GM12878 (cell line): ENCODE data around the gene ING5. TPM values are rescaled to one million over a fixed set of nuclear protein-coding genes. Genes with fewer than 3 reads are reported as not detected.

Source experiments
- ATAC-seq: fragments of 200-7000 bp; cut with Tn5 transposase; 3 replicates; pipeline ENCODE4 v1.9.1; 2020; ENCODE audit warnings: mild to moderate bottlenecking, moderate library complexity
- BruUV-seq: library from RNA; stranded (reverse); fragments of 400-500 nt; replicated peaks from 2 replicates; lab custom pipeline; 2021; lab: Mats Ljungman, UMichigan
- CTCF ChIA-PET: fragments of 300-600 bp; sonication (Branson Sonifier 250); formaldehyde crosslinking; extraction: SDS; loops from one replicate; lab custom pipeline; 2021; ENCODE audit warnings: inconsistent platforms; lab: Yijun Ruan, JAX
- POLR2A ChIA-PET: fragments of 350-600 bp; formaldehyde crosslinking; extraction: SDS; loops from one replicate; lab custom pipeline; 2021; ENCODE audit warnings: inconsistent platforms; lab: Charles Lee
- RAD21 ChIA-PET: fragments of 300-600 bp; sonication (Branson Sonifier 250); formaldehyde crosslinking; loops from one replicate; lab custom pipeline; 2023; ENCODE audit warnings: antibody characterized with exemption; ENCODE audit not compliant: unreplicated experiment; lab: Charles Lee
- SMC1A ChIA-PET: fragments of 300-600 bp; sonication (Branson Sonifier 250); formaldehyde crosslinking; loops from one replicate; lab custom pipeline; 2023; ENCODE audit not compliant: unreplicated experiment, uncharacterized antibody; lab: Charles Lee
- DNase-seq: peaks from one replicate; pipeline ENCODE4 v3.0.0-alpha.2; 2011; ENCODE audit warnings: low read depth, low spot score
- FAIRE-seq: peaks from 3 replicates; lab custom pipeline; 2011; peaks lifted over from hg19 to GRCh38; lab: Jason Lieb, UNC
- H2AFZ ChIP-seq: 2 replicates; pipeline ENCODE4 v1.6.0; 2011; ENCODE audit warnings: low read depth, low read length, control low read depth; ENCODE audit not compliant: control insufficient read depth
- H3K27ac ChIP-seq: 2 replicates; pipeline ENCODE4 v1.5.1; 2011; ENCODE audit warnings: control low read depth; ENCODE audit not compliant: control insufficient read depth, insufficient read depth
- H3K27me3 ChIP-seq, 2 experiments: replicated peaks in 1 of 2; 2 replicates each; pipeline versions ENCODE4 v1.6.0 to v1.6.1; 2011; ENCODE audit warnings: low read length in 1 of 2; ENCODE audit not compliant: control insufficient read depth in 2 of 2, insufficient read depth in 2 of 2
- H3K36me3 ChIP-seq, 2 experiments: 2 replicates each; pipeline ENCODE4 v1.5.1; 2011; ENCODE audit warnings: low read length in 1 of 2; ENCODE audit not compliant: control insufficient read depth in 2 of 2, insufficient read depth in 2 of 2
- H3K4me1 ChIP-seq: 2 replicates; pipeline ENCODE4 v1.6.1; 2011; ENCODE audit warnings: mild to moderate bottlenecking, low read length, moderate library complexity, mixed read lengths; ENCODE audit not compliant: control insufficient read depth, insufficient read depth
- H3K4me2 ChIP-seq: 2 replicates; pipeline ENCODE4 v1.6.0; 2011; ENCODE audit warnings: control low read depth; ENCODE audit not compliant: control insufficient read depth, insufficient read depth
- H3K4me3 ChIP-seq: fragments of 200-600 bp; sonication (generic); 2 replicates; pipeline ENCODE4 v1.5.1; 2016
- H3K79me2 ChIP-seq: 2 replicates; pipeline ENCODE4 v1.6.0; 2011; ENCODE audit warnings: low read length; ENCODE audit not compliant: control insufficient read depth, insufficient read depth
- H3K9ac ChIP-seq: 2 replicates; pipeline ENCODE4 v1.8.0; 2011; ENCODE audit warnings: low read length, control low read depth, mixed read lengths; ENCODE audit not compliant: control insufficient read depth, insufficient read depth
- H3K9me3 ChIP-seq: replicated peaks from 3 replicates; pipeline ENCODE4 v1.5.1; 2011; ENCODE audit warnings: mild to moderate bottlenecking, low read length; ENCODE audit not compliant: control insufficient read depth, insufficient read depth
- H4K20me1 ChIP-seq: 2 replicates; pipeline ENCODE4 v1.6.0; 2011; ENCODE audit not compliant: control insufficient read depth, insufficient read depth
- ASH2L ChIP-seq: fragments of 300-600, 200-600 bp; sonication (generic); IDR thresholded peaks from 2 replicates; pipeline ENCODE4 v1.6.1; 2017; ENCODE audit warnings: low read depth, mild to moderate bottlenecking, borderline replicate concordance
- IKZF2 ChIP-seq, 2 experiments: fragments of 450-650 bp; IDR thresholded peaks; 2 replicates each; pipeline ENCODE4 v1.6.1; 2017; ENCODE audit warnings: mild to moderate bottlenecking in 2 of 2, moderate library complexity in 2 of 2
- MTA2 ChIP-seq: fragments of 450-650 bp; IDR thresholded peaks from 2 replicates; pipeline ENCODE4 v1.6.1; 2016; ENCODE audit warnings: low read depth, mild to moderate bottlenecking, moderate library complexity
- PAX8 ChIP-seq: fragments of 450-650 bp; IDR thresholded peaks from 2 replicates; pipeline ENCODE4 v1.6.1; 2017; ENCODE audit warnings: mild to moderate bottlenecking, moderate library complexity
- SUPT20H ChIP-seq: IDR thresholded peaks from 2 replicates; pipeline ENCODE4 v1.6.1; 2011; ENCODE audit warnings: low read depth, mild to moderate bottlenecking, low read length, moderate library complexity, borderline replicate concordance; ENCODE audit not compliant: control insufficient read depth
- TAF1 ChIP-seq: IDR thresholded peaks from 2 replicates; pipeline ENCODE4 v1.6.1; 2011; ENCODE audit warnings: mild to moderate bottlenecking, low read depth, low read length, borderline replicate concordance
- ZBTB40 ChIP-seq: fragments of 450-650 bp; IDR thresholded peaks from 2 replicates; pipeline ENCODE4 v1.6.1; 2016; ENCODE audit warnings: mild to moderate bottlenecking, moderate library complexity, borderline replicate concordance
- ZNF24 ChIP-seq: fragments of 450-650 bp; IDR thresholded peaks from 2 replicates; pipeline ENCODE4 v1.6.1; 2017; ENCODE audit warnings: antibody characterized with exemption, mild to moderate bottlenecking
- ZNF274 ChIP-seq: IDR thresholded peaks from one replicate; pipeline ENCODE4 v1.8.0; 2011; ENCODE audit not compliant: insufficient read length, insufficient read depth
- WGBS: methylation state at CpG from one replicate; pipeline ENCODE4 v1.1.6; 2016; ENCODE audit warnings: low lambda C conversion rate; ENCODE audit not compliant: insufficient replicate concordance, insufficient coverage; ENCODE audit errors: missing lambda C conversion rate; 5-methylcytosine and 5-hydroxymethylcytosine counted together
- in situ Hi-C: fragments of 300-500 bp; cut with MboI; formaldehyde crosslinking; loops from 9 replicates; pipeline ENCODE4 v1.14.3; 2018; ENCODE audit warnings: mixed read lengths
- intact Hi-C: fragments of 100-400 bp; cut with micrococcal nuclease; formaldehyde crosslinking; loops from one replicate; pipeline ENCODE4 v1.14.2; 2022; ENCODE audit not compliant: unreplicated experiment
- polyA plus RNA-seq, 11 experiments: library from polyadenylated mRNA; depleted of rRNA in 4 of 11; unstranded in 6 of 11; stranded (reverse) in 5 of 11; fragments of >200 nt; fragmentation: Nextera tagmentation in 4 of 11; fragmentation: Illumina TruSeq in 1 of 11; extraction: Ambion mirVana in 4 of 11; extraction: Trizol in 1 of 11; gene quantifications; 1 replicate in 1 of 11; 2 replicates in 10 of 11; pipeline versions ENCODE4 v1.2.1 to v1.2.3, GENCODE V29; 2011 to 2016; ENCODE audit warnings: inconsistent platforms in 2 of 11, missing spikeins in 2 of 11, low read depth in 1 of 11
- total RNA-seq, 4 experiments: library from RNA; depleted of rRNA in 3 of 4; stranded (reverse); fragments of >200 nt in 3 of 4; fragmentation: Illumina TruSeq in 1 of 4; extraction: Trizol in 1 of 4; gene quantifications; 2 replicates each; pipeline versions ENCODE4 v1.2.1 to v1.2.3, GENCODE V29; 2013 to 2021
- TF ChIP-seq, protein P1 (sequence below): fragments of 450-650 bp; formaldehyde crosslinking; IDR thresholded peaks from 2 replicates; pipeline ENCODE4 v1.4.0; 2022; ENCODE audit warnings: mild to moderate bottlenecking, moderate library complexity

The ING5 gene
- total and polyA plus RNA-seq, 10 of the 15 experiments (the other 5 are each of a cell fraction or from before 2014, with no cell fraction given): 10.0 to 46.1 (median 27.2) TPM

- BruUV-seq: no TSS peak
Observed at GRCh38 chr2:241746084-241746483, 44.2 kb downstream of the ING5 start.

More at GRCh38 chr2:241746084-241746483, 44.2 kb downstream of the ING5 start:
- ChIA-PET SMC1A (no interaction called here), RAD21 (no interaction called here), CTCF (interaction anchor here (0.6 kb wide), 1 partner anchor 205 kb away, joined by 3 read pairs; no protein-coding TSS in a partner anchor), POLR2A (no interaction called here)
- Histone ChIP-seq H3K9ac (no peak overlapping the region), H3K27me3 (no peaks in the 10 kb centered on the region), H3K79me2 (no peaks in the 10 kb centered on the region), H3K36me3 (peaks cover 2 to 10% of the 10 kb centered on the region in 2 experiments), H3K4me1 (no peaks in the 10 kb centered on the region), H3K4me3 (no peak overlapping the region), H4K20me1 (no peaks in the 10 kb centered on the region), H3K9me3 (no peaks in the 10 kb centered on the region; the same call in 2 of the 3 replicates), H3K4me2 (no peak overlapping the region), H3K27ac (no peak overlapping the region), H2AFZ (no peak overlapping the region)
- 86% methylated on average over 4 of the region's 4 CpGs for WGBS
- no peak for DNase-seq
- ATAC-seq: no peak
- intact Hi-C loops (no loop called here), in situ Hi-C loops (no loop called here)
- FAIRE-seq: no peak
- TF ChIP-seq IKZF2 (IDR thresholded peaks at IDR 0.05) (no peak), SUPT20H (no peak), PAX8 (no peak), ZNF24 (no peak), MTA2 (no peak), ASH2L (no peak), ZBTB40 (no peak), TAF1 (no peak), ZNF274 (no peak)
- TF ChIP-seq, protein P1, sequence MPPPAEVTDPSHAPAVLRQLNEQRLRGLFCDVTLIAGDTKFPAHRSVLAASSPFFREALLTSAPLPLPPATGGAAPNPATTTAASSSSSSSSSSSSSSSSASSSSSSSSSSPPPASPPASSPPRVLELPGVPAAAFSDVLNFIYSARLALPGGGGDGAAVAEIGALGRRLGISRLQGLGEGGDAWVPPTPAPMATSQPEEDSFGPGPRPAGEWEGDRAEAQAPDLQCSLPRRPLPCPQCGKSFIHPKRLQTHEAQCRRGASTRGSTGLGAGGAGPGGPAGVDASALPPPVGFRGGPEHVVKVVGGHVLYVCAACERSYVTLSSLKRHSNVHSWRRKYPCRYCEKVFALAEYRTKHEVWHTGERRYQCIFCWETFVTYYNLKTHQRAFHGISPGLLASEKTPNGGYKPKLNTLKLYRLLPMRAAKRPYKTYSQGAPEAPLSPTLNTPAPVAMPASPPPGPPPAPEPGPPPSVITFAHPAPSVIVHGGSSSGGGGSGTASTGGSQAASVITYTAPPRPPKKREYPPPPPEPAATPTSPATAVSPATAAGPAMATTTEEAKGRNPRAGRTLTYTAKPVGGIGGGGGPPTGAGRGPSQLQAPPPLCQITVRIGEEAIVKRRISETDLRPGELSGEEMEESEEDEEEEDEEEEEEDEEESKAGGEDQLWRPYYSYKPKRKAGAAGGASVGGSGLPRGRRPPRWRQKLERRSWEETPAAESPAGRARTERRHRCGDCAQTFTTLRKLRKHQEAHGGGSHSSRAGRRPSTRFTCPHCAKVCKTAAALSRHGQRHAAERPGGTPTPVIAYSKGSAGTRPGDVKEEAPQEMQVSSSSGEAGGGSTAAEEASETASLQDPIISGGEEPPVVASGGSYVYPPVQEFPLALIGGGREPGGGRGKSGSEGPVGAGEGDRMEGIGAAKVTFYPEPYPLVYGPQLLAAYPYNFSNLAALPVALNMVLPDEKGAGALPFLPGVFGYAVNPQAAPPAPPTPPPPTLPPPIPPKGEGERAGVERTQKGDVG: no peak
